Iris pigment epithelial cell (primary cell): ENCODE results near the gene JAM3.
A peak's percentile ranks its signal among the peaks of the same experiment; 100 is the strongest.

Source experiments
- DNase-seq: peaks from one replicate; pipeline ENCODE4 v3.0.0-alpha.2; 2011; ENCODE audit warnings: low read depth

Gene JAM3

DNA sequence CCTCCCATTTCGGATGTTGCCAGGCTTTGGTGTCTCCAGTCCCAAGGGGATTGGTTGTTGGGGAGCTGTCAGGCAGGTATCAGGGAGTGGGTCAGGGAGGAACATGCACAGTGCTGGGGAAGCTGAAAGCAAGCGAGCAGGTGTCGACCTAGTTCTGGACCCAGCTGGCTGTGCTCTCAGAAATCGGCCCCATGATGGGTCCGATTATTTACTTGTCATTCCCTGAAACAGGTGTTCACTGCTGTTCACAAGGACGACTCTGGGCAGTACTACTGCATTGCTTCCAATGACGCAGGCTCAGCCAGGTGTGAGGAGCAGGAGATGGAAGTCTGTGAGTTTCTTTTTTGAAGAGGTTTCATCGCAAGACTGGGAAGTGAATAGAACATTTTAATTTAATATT lies 76.8 kb downstream of the JAM3 start:
- DNase-seq, result no peak

DNA sequence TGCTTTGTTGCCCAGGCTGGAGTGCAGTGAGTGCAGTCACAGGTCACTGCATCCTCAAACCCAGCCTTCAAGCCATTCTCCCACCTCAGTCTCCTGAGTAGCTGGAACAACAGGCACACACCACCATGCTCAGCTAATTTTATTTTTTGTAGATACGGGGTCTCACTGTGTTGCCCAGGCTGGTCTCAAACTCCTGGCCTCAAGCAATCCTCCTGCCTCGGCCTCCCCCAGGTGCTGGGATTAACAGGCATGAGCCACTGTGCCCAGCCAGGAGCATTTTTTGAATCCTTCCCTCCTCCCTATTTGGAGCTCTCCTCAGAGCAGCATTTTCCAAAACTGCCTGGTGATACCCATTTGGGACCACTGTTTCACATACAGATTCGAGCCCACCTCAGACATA lies 77.7 kb downstream of the JAM3 start:
- no peak for DNase-seq

DNA sequence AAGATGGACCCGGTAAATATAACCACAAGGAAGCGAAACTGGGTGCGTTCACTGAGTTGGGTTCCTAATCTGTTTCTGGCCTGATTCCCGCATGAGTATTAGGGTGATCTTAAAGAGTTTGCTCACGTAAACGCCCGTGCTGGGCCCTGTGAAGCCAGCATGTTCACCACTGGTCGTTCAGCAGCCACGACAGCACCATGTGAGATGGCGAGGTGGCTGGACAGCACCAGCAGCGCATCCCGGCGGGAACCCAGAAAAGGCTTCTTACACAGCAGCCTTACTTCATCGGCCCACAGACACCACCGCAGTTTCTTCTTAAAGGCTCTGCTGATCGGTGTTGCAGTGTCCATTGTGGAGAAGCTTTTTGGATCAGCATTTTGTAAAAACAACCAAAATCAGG lies 80.5 kb downstream of the JAM3 start:
- no peak for DNase-seq

DNA sequence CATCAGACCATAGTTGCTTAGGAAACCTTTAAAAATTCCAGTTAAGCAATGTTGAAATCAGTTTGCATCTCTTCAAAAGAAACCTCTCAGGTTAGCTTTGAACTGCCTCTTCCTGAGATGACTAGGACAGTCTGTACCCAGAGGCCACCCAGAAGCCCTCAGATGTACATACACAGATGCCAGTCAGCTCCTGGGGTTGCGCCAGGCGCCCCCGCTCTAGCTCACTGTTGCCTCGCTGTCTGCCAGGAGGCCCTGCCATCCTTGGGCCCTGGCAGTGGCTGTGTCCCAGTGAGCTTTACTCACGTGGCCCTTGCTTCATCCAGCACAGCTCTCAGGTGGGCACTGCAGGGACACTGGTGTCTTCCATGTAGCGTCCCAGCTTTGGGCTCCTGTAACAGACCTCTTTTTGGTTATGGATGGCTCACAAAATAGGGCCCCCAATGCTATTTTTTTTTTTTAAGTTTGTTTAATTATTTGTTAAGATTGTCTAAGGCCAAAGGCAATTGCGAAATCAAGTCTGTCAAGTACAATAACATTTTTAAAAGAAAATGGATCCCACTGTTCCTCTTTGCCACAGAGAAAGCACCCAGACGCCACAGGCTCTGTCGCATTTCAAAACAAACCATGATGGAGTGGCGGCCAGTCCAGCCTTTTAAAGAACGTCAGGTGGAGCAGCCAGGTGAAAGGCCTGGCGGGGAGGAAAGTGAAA lies 81.5 kb downstream of the JAM3 start:
- peak; percentile 36 for DNase-seq

DNA sequence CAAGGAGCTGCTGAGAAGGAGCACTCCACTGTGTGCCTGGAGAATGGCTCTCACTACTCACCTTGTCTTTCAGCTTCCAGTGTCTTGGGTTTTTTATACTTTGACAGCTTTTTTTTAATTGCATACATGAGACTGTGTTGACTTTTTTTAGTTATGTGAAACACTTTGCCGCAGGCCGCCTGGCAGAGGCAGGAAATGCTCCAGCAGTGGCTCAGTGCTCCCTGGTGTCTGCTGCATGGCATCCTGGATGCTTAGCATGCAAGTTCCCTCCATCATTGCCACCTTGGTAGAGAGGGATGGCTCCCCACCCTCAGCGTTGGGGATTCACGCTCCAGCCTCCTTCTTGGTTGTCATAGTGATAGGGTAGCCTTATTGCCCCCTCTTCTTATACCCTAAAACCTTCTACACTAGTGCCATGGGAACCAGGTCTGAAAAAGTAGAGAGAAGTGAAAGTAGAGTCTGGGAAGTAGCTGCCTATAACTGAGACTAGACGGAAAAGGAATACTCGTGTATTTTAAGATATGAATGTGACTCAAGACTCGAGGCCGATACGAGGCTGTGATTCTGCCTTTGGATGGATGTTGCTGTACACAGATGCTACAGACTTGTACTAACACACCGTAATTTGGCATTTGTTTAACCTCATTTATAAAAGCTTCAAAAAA lies 82.3 kb downstream of the JAM3 start:
- no peak for DNase-seq

DNA sequence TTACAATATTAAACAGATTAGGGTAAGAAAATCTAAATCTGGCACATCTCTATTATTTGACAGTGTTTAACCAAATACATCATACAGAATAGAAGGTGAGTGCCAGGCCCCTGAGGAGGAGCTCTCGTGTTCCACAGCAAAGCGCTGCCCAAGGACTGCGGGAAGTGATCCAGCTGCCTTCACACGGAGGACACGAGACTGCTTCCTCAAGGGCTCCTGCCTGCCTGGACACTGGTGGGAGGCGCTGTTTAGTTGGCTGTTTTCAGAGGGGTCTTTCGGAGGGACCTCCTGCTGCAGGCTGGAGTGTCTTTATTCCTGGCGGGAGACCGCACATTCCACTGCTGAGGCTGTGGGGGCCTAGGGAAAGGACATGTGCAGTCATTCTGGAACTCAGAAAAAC lies 83.8 kb downstream of the JAM3 start:
- DNase-seq, result no peak

DNA sequence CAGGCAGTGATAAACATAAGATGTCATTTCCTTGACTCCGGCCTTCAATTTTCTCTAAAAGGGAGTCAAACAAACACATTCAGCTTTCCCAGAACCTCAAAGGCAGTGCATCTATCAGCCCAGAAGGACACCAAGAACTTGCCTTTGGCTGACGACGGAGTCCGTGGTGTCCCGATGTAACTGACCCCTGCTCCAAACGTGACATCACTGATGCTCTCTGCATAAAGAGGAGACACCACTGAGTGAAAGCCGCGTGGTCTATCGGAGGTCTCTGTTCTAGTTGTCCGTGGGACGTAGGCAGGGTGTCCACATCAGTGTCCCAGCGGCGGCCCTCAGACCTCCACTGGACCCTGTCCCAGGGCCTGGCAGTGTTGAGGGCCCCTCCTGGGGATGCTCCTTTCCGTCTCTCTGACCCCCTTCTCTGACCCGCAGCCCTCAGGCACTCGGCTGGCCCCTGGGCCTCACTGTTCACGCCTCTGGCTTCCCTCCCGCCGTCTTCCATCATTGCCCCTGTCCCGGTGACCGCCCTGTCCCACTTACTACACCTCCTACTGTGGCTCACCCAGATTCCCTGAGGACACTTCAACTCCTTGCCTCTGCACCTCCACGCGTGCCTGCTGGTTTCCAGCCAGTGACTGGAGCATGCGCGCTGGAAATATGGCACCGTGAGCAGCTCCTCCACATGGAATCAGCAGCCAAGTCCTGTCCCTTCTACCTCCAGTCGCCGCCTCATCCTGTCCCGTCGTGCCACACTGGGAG lies 84.5 kb downstream of the JAM3 start:
- no peak for DNase-seq

DNA sequence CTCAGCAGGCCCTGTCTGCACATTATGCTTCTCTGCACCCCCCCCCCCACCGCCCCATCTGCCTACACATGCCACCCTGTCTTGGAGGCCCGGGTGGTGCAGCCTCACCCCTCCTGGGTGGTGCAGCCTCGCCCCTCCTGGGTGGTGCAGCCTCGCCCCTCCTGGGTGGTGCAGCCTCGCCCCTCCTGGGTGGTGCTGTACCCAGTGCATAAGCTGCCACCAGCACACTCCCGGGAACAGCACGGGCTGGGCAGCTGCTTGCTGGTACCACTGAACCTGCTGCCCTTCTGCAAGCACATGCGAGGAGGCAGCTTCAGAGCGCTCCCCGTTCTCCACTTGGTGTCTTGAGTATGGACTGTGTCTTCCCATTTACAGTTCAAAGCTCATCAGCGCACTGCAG lies 85.6 kb downstream of the JAM3 start:
- no peak for DNase-seq

DNA sequence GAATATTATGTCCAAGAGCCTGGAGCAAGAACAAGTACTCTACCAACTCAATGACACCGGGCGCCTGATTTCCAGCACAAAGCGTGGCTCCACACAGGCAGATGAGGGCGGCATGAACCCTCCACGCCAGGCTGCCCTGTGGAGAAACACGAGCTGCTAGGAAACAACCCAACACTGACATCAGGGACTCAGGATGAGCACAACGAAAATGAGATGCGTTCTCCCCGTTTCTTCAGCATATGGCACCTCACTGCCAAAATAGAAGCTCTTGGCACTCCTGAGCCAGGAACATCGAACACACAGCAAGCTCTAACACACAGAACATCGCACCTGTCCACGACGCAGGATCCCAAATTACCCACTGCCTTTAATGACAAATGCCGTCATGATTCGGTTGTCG lies 86.6 kb downstream of the JAM3 start:
- no peak for DNase-seq

DNA sequence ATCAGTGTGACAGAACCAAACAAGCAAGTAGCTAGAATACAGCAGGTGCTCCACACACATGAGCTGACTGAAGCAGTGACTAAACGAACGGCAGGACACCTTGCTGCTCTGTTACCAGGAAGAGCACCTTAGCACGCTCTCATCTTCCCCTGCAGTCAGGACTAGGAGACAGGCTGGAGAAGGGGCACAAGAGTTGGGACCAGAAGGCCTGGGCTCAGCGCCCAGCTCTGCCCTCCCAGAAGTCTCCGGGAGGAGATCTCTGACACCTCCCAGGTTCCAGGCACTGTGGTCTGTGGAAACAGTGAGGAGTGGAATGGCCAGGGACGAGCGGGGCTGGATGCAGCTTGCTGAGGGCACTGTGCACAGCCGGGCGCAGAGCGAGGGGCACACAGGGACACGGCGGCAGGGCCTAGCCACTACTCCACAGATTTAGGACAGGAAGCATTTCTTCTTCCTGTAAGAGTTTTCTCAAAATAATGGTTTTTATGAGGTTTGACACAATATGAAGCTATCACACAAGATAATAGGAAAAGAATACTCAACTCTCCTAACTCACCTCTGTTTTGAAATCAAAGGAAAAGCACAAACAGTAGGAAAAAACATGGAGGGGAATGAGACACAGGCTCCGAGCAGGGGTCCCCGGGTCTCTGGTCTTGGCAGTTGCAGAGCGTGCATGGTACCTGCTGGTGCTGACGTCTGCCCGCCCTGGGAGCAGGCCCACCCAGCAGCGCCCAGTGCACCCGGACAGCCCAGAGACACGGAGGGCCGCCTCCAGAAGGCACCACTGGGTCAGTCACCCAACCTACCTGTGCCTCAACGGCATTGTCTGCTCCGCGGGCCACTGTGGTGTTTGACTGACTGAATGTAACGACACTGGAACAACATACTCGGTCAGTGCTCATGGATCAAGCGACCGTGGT lies 87.3 kb downstream of the JAM3 start:
- DNase-seq, result no peak

DNA sequence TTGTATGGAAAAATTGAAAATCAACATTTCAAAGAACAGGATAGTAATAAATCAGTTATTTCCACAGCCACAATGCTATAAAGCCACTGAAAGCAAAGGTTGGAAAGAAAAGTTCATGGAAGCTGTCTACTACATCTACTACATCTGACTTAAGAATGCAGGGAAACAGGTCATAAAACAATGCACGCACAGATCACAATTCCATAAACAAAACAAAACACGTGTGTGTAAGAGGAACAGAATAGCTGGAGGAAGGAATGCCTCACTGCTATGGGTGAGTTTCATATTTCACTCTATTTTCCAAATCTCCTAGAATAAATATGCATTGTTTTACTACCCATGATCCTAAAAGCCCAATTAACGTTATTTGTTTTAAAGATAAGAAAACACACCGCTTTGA lies 88.6 kb downstream of the JAM3 start:
- DNase-seq, result no peak

- no peak for DNase-seq
Observed at GRCh38 chr11:134158023-134158422, 89.2 kb downstream of the JAM3 start.

- no peak for DNase-seq
Observed at GRCh38 chr11:134159652-134160051, 90.8 kb downstream of the JAM3 start.

DNA sequence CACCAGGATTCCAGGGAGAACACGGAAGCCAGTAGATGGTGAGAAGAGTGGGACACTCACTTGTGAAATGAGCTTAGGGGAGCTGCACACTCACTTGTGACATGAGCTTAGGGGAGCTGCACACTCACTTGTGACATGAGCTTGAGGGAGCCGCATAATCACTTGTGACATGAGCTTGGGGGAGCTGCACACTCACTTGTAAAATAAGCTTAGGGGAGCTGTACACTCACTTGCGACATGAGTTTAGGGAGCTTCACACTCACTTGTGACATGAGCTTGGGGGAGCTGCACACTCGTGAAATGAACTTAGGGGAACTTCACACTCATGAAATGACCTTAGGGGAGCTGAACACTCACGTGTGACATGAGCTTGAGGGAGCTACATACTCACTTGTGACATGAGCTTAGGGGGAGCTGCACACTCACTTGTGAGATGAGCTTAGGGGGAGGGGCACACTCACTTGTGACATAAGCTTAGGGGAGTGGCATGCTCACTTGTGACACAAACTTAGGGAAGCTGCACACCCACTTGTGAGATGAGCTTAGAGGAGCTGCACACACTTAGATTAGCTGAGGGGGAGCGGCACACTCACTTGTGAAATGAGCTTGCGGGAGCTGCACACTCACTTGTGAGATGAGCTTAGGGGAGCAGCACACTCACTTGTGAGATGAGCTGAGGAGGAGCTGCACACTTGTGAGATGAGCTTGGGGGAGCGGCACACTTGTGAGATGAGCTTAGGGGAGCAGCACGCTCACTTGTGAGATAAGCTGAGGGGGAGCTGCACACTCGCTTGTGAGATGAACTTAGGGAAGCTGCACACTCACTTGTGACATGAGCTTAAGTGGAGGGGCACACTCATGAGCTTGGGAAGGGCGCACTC lies 95.9 kb downstream of the JAM3 start:
- DNase-seq, result no peak

DNA sequence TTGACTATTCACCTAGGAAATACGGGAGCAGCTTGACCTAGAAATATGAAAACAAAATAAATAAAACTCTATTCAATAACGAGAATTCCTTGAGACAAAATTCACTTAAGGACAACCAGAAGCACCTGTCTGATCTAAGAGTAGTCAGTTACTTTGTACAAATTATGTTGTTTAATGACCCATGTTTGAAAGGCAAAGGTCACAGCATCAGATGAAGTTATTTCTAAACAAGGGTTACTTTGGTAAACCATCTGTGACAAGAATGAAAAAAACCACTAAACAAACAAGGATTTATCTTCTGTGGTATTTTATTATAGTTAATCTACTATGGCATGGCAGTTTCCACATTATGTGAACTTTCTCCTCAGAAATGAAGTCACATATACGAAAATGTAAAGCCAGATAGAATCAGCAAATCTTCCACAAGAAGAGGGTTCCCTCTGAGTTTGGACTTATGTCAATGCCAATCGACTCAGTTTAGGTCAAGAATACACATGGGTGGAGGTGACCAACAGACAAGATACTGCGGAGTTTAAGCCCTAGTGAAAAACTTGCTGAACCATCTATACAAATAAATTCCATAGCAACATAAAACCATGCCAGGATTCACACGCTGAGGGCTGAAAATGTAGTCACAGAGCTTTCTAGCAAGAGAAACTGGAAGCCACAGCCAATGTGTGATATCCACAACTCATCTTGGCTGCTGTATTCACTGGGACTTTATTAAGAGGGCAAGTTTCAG lies 101.5 kb downstream of the JAM3 start:
- DNase-seq, result no peak

- DNase-seq, result peak; percentile 35
Observed at GRCh38 chr11:134170919-134171281, 102.0 kb downstream of the JAM3 start.

- DNase-seq, result no peak
Observed at GRCh38 chr11:134171951-134172350, 103.1 kb downstream of the JAM3 start.

- no peak for DNase-seq
Observed at GRCh38 chr11:134173296-134173695, 104.4 kb downstream of the JAM3 start.

- DNase-seq, result no peak
Observed at GRCh38 chr11:134176284-134176683, 107.4 kb downstream of the JAM3 start.

DNA sequence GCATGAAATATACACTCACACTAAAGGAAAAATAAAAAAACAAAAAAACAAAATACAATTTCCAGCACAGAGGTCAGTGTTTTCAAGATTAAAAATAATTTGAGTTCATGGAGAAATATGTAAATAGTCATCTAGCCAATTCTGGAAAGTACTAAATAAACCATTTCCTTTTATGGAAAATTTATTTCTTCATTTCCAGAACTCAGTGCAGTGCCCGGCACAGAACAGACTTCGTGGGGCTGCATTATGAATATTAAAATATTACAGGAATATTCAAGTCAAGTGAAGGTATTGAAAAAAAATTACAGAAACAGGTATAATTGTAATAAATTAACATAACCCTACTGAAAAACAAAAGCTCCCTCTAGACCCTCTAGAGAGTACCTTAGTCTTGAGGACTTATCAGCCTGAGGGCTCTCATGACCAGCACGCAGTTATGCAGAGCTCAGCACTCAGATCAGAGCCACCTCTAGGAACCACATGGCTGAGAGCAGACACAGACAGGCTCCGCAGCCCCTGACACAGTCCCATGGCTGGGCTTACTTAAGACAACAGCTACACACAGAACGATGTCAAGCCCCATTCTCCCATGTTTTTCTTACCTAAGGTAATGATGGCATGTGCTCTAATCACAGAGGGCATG lies 109.3 kb downstream of the JAM3 start:
- no peak for DNase-seq
